HEK293 (cell line): ENCODE measurements around the gene AK1.

Experiments used
- CTCF ChIA-PET: fragments of 350-600 bp; formaldehyde crosslinking; extraction: SDS; loops from one replicate; lab custom pipeline; 2021; ENCODE audit warnings: antibody characterized with exemption; lab: Yijun Ruan, JAX
- POLR2A ChIA-PET: fragments of 300-600 bp; formaldehyde crosslinking; extraction: SDS; loops from one replicate; lab custom pipeline; 2020; ENCODE audit warnings: antibody characterized with exemption, inconsistent platforms; lab: Yijun Ruan, JAX
- H3K27ac ChIP-seq: fragments of 200-500 bp; sonication (Bioruptor generic); 2 replicates; pipeline ENCODE4 v1.5.1; 2014; ENCODE audit warnings: low read depth, low read length, control low read depth, inconsistent platforms; ENCODE audit errors: extremely low read depth
- H3K36me3 ChIP-seq, 2 experiments: fragments of 200-500 bp in 1 of 2; sonication (Bioruptor generic) in 1 of 2; 1 replicate in 1 of 2; 2 replicates in 1 of 2; pipeline ENCODE4 v1.5.1; 2014 to 2017; ENCODE audit warnings: inconsistent platforms in 2 of 2, low read length in 2 of 2; ENCODE audit not compliant: control insufficient read depth in 2 of 2, insufficient read depth in 1 of 2
- H3K4me1 ChIP-seq: fragments of 200-500 bp; sonication (Bioruptor generic); 2 replicates; pipeline ENCODE4 v1.5.1; 2014; ENCODE audit warnings: mild to moderate bottlenecking, low read length, inconsistent platforms; ENCODE audit not compliant: control insufficient read depth, insufficient read depth
- H3K4me3 ChIP-seq: 2 replicates; pipeline ENCODE4 v1.5.1; 2011; ENCODE audit warnings: low read depth, mild to moderate bottlenecking, control low read depth, low read length, moderate library complexity
- H3K9me3 ChIP-seq: fragments of 200-500 bp; sonication (Bioruptor generic); 2 replicates; pipeline ENCODE4 v1.5.1; 2014; ENCODE audit warnings: low read depth, low read length, inconsistent platforms; ENCODE audit not compliant: control insufficient read depth, insufficient read depth
- CTCF ChIP-seq: fragments of 450-650 bp; formaldehyde crosslinking; IDR thresholded peaks from 2 replicates; pipeline ENCODE4 v1.5.1; 2016; ENCODE audit warnings: missing biosample characterization, missing genetic modification characterization
- FEZF1 ChIP-seq: fragments of 450-650 bp; formaldehyde crosslinking; IDR thresholded peaks from 2 replicates; pipeline ENCODE4 v1.5.1; 2016; ENCODE audit warnings: missing biosample characterization, missing genetic modification characterization
- GLIS1 ChIP-seq: fragments of 450-650 bp; formaldehyde crosslinking; IDR thresholded peaks from 2 replicates; pipeline ENCODE4 v1.5.1; 2016; ENCODE audit warnings: missing biosample characterization, missing genetic modification characterization
- INSM2 ChIP-seq: fragments of 450-650 bp; formaldehyde crosslinking; IDR thresholded peaks from 2 replicates; pipeline ENCODE4 v1.5.1; 2016; ENCODE audit warnings: missing biosample characterization, missing genetic modification characterization
- KLF9 ChIP-seq: fragments of 450-650 bp; formaldehyde crosslinking; IDR thresholded peaks from 2 replicates; pipeline ENCODE4 v1.5.1; 2016; ENCODE audit warnings: missing biosample characterization, missing genetic modification characterization, low read depth
- OVOL3 ChIP-seq: fragments of 450-650 bp; formaldehyde crosslinking; IDR thresholded peaks from 2 replicates; pipeline ENCODE4 v1.5.1; 2016; ENCODE audit warnings: missing biosample characterization, missing genetic modification characterization
- PRDM1 ChIP-seq: fragments of 450-650 bp; formaldehyde crosslinking; IDR thresholded peaks from 2 replicates; pipeline ENCODE4; 2016; ENCODE audit warnings: missing biosample characterization, missing genetic modification characterization
- REST ChIP-seq: fragments of 450-650 bp; formaldehyde crosslinking; IDR thresholded peaks from 2 replicates; pipeline ENCODE4 v1.5.1; 2016; ENCODE audit warnings: missing biosample characterization, missing genetic modification characterization
- ZBTB20 ChIP-seq: fragments of 450-650 bp; formaldehyde crosslinking; IDR thresholded peaks from 2 replicates; pipeline ENCODE4 v1.5.1; 2016; ENCODE audit warnings: missing biosample characterization, missing genetic modification characterization
- ZNF121 ChIP-seq: fragments of 450-650 bp; formaldehyde crosslinking; IDR thresholded peaks from 2 replicates; pipeline ENCODE4 v1.5.1; 2016; ENCODE audit warnings: missing biosample characterization, missing genetic modification characterization
- ZNF132 ChIP-seq: fragments of 450-650 bp; formaldehyde crosslinking; IDR thresholded peaks from 2 replicates; pipeline ENCODE4 v1.5.1; 2017; ENCODE audit warnings: missing biosample characterization, missing genetic modification characterization, borderline replicate concordance
- ZNF140 ChIP-seq: fragments of 450-650 bp; formaldehyde crosslinking; IDR thresholded peaks from 2 replicates; pipeline ENCODE4 v1.5.1; 2016; ENCODE audit warnings: missing biosample characterization, missing genetic modification characterization
- ZNF426 ChIP-seq: fragments of 450-650 bp; formaldehyde crosslinking; IDR thresholded peaks from 2 replicates; pipeline ENCODE4 v1.5.1; 2017; ENCODE audit warnings: missing biosample characterization, missing genetic modification characterization, mild to moderate bottlenecking, inconsistent platforms, moderate library complexity
- ZNF473 ChIP-seq: fragments of 450-650 bp; formaldehyde crosslinking; IDR thresholded peaks from 2 replicates; pipeline ENCODE4 v1.5.1; 2017; ENCODE audit warnings: missing biosample characterization, missing genetic modification characterization
- ZNF514 ChIP-seq: fragments of 450-650 bp; formaldehyde crosslinking; IDR thresholded peaks from 2 replicates; pipeline ENCODE4 v1.5.1; 2016; ENCODE audit warnings: missing biosample characterization, missing genetic modification characterization
- ZNF776 ChIP-seq: fragments of 450-650 bp; formaldehyde crosslinking; IDR thresholded peaks from 2 replicates; pipeline ENCODE4 v1.5.0; 2017; ENCODE audit warnings: missing biosample characterization, missing genetic modification characterization, borderline replicate concordance
- ZSCAN18 ChIP-seq: fragments of 450-650 bp; formaldehyde crosslinking; IDR thresholded peaks from 2 replicates; pipeline ENCODE4 v1.5.1; 2016; ENCODE audit warnings: missing biosample characterization, missing genetic modification characterization
- ZSCAN5A ChIP-seq: fragments of 450-650 bp; formaldehyde crosslinking; IDR thresholded peaks from 2 replicates; pipeline ENCODE4 v1.5.1; 2016; ENCODE audit warnings: missing biosample characterization, missing genetic modification characterization
- TF ChIP-seq, protein P1 (sequence below): fragments of 450-650 bp; formaldehyde crosslinking; IDR thresholded peaks from 2 replicates; pipeline ENCODE4 v1.5.1; 2017; ENCODE audit warnings: missing biosample characterization, missing genetic modification characterization
- TF ChIP-seq, protein P2 (sequence below): fragments of 450-650 bp; formaldehyde crosslinking; IDR thresholded peaks from 2 replicates; pipeline ENCODE4 v1.5.0; 2017; ENCODE audit warnings: missing biosample characterization, missing genetic modification characterization, borderline replicate concordance

Gene AK1

GRCh38 chr9:127924736-127925444 is 47.4 kb upstream of the AK1 start:
- Histone ChIP-seq H3K9me3 (no peaks in the 10 kb centered on the region), H3K27ac (no peak overlapping the region), H3K36me3 (no peaks in the 10 kb centered on the region), H3K4me1 (no peaks in the 10 kb centered on the region)
- POLR2A ChIA-PET: no interaction called here
- CTCF ChIA-PET: interaction anchor here (0.8 to 8.6 kb wide), 9 partner anchors 8 to 339 kb away, joined by 3 to 65 read pairs (median 5); partner anchors contain the start of gene TOR2A
- TF ChIP-seq, protein P1, sequence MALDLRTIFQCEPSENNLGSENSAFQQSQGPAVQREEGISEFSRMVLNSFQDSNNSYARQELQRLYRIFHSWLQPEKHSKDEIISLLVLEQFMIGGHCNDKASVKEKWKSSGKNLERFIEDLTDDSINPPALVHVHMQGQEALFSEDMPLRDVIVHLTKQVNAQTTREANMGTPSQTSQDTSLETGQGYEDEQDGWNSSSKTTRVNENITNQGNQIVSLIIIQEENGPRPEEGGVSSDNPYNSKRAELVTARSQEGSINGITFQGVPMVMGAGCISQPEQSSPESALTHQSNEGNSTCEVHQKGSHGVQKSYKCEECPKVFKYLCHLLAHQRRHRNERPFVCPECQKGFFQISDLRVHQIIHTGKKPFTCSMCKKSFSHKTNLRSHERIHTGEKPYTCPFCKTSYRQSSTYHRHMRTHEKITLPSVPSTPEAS: peak; percentile 95
- no peak for TF ChIP-seq ZNF514 (tag by site-specific recombination)
- TF ChIP-seq, all 188 proteins: peak for 1
- H3K4me3 ChIP-seq: no peak overlapping the region

GRCh38 chr9:127923771-127924170 is 46.3 kb upstream of the AK1 start:
- Histone ChIP-seq H3K9me3 (no peaks in the 10 kb centered on the region), H3K4me1 (no peaks in the 10 kb centered on the region), H3K36me3 (no peaks in the 10 kb centered on the region), H3K27ac (no peak overlapping the region), H3K4me3 (no peak overlapping the region)
- CTCF ChIA-PET: interaction anchor here (0.8 to 8.6 kb wide), 8 partner anchors 9 to 194 kb away, joined by 3 to 65 read pairs (median 5); partner anchors contain the start of gene TOR2A
- POLR2A ChIA-PET: interaction anchor here (0.6 kb wide), 2 partner anchors 29 to 263 kb away, joined by 3 to 6 read pairs; no protein-coding TSS in a partner anchor
- TF ChIP-seq CTCF (tag by site-specific recombination) (no peak), FEZF1 (tag by site-specific recombination) (no peak), ZNF121 (no peak), INSM2 (tag by site-specific recombination) (no peak), OVOL3 (tag by site-specific recombination) (no peak), REST (tag by site-specific recombination) (no peak), GLIS1 (tag by site-specific recombination) (no peak), ZNF140 (tag by site-specific recombination) (no peak), KLF9 (tag by site-specific recombination) (no peak), ZSCAN18 (no peak), ZNF473 (no peak), ZSCAN5A (tag by site-specific recombination) (no peak), ZNF132 (tag by site-specific recombination) (no peak), ZNF776 (no peak), ZNF426 (tag by site-specific recombination) (no peak), PRDM1 (tag by site-specific recombination) (no peak), ZBTB20 (tag by site-specific recombination) (no peak)
- TF ChIP-seq, protein P2, sequence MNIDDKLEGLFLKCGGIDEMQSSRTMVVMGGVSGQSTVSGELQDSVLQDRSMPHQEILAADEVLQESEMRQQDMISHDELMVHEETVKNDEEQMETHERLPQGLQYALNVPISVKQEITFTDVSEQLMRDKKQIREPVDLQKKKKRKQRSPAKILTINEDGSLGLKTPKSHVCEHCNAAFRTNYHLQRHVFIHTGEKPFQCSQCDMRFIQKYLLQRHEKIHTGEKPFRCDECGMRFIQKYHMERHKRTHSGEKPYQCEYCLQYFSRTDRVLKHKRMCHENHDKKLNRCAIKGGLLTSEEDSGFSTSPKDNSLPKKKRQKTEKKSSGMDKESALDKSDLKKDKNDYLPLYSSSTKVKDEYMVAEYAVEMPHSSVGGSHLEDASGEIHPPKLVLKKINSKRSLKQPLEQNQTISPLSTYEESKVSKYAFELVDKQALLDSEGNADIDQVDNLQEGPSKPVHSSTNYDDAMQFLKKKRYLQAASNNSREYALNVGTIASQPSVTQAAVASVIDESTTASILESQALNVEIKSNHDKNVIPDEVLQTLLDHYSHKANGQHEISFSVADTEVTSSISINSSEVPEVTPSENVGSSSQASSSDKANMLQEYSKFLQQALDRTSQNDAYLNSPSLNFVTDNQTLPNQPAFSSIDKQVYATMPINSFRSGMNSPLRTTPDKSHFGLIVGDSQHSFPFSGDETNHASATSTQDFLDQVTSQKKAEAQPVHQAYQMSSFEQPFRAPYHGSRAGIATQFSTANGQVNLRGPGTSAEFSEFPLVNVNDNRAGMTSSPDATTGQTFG: no peak
